HL-60 (cell line): Measurements from ENCODE around the gene UBASH3A.

Source experiments
- GABPA ChIP-seq: IDR thresholded peaks from 2 replicates; pipeline ENCODE4 v1.6.1; 2012; ENCODE audit warnings: low read depth
- TF ChIP-seq, protein P1 (sequence below): IDR thresholded peaks from one replicate; pipeline ENCODE4 v1.5.1; 2011; ENCODE audit warnings: low read length, control low read depth, inconsistent platforms; ENCODE audit not compliant: insufficient read depth
- TF ChIP-seq, protein P2 (sequence below): IDR thresholded peaks from 2 replicates; pipeline ENCODE4 v1.6.1; 2012; ENCODE audit warnings: low read depth; ENCODE audit not compliant: insufficient replicate concordance

DNA sequence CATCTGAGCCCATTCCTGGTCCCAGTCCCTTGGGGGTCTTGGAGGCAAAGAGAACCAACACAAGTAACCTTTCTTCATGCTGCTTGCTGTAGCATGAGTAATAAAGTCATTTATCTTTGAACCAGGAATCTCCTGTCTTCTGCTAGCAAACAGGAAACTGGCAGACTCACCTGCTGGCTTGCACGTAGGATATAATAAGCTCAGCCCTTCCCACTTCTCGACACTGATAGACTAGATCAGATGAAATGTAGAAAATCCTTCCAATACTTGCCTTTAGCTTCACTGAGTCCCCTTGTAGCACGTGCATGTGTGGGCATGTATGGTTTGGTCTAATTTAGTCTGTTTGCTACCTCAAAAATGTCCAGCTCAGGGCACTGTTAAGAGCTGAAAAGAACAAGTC is 46.4 kb upstream of the UBASH3A start:
- TF ChIP-seq, protein P1, sequence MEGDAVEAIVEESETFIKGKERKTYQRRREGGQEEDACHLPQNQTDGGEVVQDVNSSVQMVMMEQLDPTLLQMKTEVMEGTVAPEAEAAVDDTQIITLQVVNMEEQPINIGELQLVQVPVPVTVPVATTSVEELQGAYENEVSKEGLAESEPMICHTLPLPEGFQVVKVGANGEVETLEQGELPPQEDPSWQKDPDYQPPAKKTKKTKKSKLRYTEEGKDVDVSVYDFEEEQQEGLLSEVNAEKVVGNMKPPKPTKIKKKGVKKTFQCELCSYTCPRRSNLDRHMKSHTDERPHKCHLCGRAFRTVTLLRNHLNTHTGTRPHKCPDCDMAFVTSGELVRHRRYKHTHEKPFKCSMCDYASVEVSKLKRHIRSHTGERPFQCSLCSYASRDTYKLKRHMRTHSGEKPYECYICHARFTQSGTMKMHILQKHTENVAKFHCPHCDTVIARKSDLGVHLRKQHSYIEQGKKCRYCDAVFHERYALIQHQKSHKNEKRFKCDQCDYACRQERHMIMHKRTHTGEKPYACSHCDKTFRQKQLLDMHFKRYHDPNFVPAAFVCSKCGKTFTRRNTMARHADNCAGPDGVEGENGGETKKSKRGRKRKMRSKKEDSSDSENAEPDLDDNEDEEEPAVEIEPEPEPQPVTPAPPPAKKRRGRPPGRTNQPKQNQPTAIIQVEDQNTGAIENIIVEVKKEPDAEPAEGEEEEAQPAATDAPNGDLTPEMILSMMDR, result no peak
- TF ChIP-seq, protein P2, sequence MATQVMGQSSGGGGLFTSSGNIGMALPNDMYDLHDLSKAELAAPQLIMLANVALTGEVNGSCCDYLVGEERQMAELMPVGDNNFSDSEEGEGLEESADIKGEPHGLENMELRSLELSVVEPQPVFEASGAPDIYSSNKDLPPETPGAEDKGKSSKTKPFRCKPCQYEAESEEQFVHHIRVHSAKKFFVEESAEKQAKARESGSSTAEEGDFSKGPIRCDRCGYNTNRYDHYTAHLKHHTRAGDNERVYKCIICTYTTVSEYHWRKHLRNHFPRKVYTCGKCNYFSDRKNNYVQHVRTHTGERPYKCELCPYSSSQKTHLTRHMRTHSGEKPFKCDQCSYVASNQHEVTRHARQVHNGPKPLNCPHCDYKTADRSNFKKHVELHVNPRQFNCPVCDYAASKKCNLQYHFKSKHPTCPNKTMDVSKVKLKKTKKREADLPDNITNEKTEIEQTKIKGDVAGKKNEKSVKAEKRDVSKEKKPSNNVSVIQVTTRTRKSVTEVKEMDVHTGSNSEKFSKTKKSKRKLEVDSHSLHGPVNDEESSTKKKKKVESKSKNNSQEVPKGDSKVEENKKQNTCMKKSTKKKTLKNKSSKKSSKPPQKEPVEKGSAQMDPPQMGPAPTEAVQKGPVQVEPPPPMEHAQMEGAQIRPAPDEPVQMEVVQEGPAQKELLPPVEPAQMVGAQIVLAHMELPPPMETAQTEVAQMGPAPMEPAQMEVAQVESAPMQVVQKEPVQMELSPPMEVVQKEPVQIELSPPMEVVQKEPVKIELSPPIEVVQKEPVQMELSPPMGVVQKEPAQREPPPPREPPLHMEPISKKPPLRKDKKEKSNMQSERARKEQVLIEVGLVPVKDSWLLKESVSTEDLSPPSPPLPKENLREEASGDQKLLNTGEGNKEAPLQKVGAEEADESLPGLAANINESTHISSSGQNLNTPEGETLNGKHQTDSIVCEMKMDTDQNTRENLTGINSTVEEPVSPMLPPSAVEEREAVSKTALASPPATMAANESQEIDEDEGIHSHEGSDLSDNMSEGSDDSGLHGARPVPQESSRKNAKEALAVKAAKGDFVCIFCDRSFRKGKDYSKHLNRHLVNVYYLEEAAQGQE, result no peak
- TF ChIP-seq GABPA, result no peak
